BLaER1 treated with 17β-estradiol and CSF1 and Interleukin-3, amounts not matched to agents 10 nM and 100 nM (cell line): ENCODE results near the gene TBX2.

Experiments used
- H3K27ac ChIP-seq, 11 experiments: shearing (Covaris generic); formaldehyde crosslinking; 2 replicates each; pipeline ENCODE4 v1.8.1; 2022
- H3K27me3 ChIP-seq, 11 experiments: shearing (Covaris generic); formaldehyde crosslinking; 2 replicates each; pipeline ENCODE4 v1.8.1; 2022
- H3K36me3 ChIP-seq, 11 experiments: shearing (Covaris generic); formaldehyde crosslinking; 2 replicates each; pipeline ENCODE4 v1.8.1; 2022
- H3K4me1 ChIP-seq, 10 experiments: shearing (Covaris generic); formaldehyde crosslinking; 2 replicates each; pipeline ENCODE4 v1.8.1; 2022
- H3K4me2 ChIP-seq, 11 experiments: shearing (Covaris generic); formaldehyde crosslinking; 2 replicates each; pipeline ENCODE4 v1.8.1; 2022
- H3K4me3 ChIP-seq, 10 experiments: shearing (Covaris generic); formaldehyde crosslinking; 2 replicates each; pipeline ENCODE4 v1.8.1; 2022
- H3K9ac ChIP-seq, 11 experiments: shearing (Covaris generic); formaldehyde crosslinking; 2 replicates each; pipeline ENCODE4 v1.8.1; 2022
- H3K9me3 ChIP-seq, 11 experiments: shearing (Covaris generic); formaldehyde crosslinking; replicated peaks in 1 of 11; 2 replicates each; pipeline ENCODE4 v1.8.1; 2022
- H4K20me1 ChIP-seq, 11 experiments: shearing (Covaris generic); formaldehyde crosslinking; 2 replicates each; pipeline ENCODE4 v1.8.1; 2022
- Cebpa-rat ChIP-seq, 11 experiments: shearing (Covaris generic); IDR thresholded peaks; 2 replicates each; pipeline ENCODE4 v1.8.1; 2022

Gene TBX2

GRCh38 chr17:61360318-61360943 lies 39.2 kb upstream of the TBX2 start:
- no peaks in the 10 kb centered on the region for H3K4me1 ChIP-seq
- no peak overlapping the region for H3K9ac ChIP-seq
- no peaks in the 10 kb centered on the region; a peak in 1 of 22 replicates for H4K20me1 ChIP-seq
- no peak overlapping the region for H3K4me3 ChIP-seq
- H3K27ac ChIP-seq, result no peak overlapping the region
- H3K9me3 ChIP-seq, result no peaks in the 10 kb centered on the region
- no peak overlapping the region for H3K4me2 ChIP-seq
- TF ChIP-seq Cebpa-rat (IDR thresholded peaks at IDR 0.05), result no peak
- no peaks in the 10 kb centered on the region for H3K27me3 ChIP-seq
- no peaks in the 10 kb centered on the region for H3K36me3 ChIP-seq

- Histone ChIP-seq H3K4me3 (no peak overlapping the region), H3K9ac (no peak overlapping the region), H3K4me1 (no peaks in the 10 kb centered on the region), H3K4me2 (no peak overlapping the region), H3K36me3 (no peaks in the 10 kb centered on the region), H3K27me3 (no peaks in the 10 kb centered on the region), H3K9me3 (no peaks in the 10 kb centered on the region), H4K20me1 (no peaks in the 10 kb centered on the region; a peak in 1 of 22 replicates), H3K27ac (no peak overlapping the region)
- TF ChIP-seq Cebpa-rat (IDR thresholded peaks at IDR 0.05), result no peak
Observed at GRCh38 chr17:61361084-61361483, 38.6 kb upstream of the TBX2 start.

- Histone ChIP-seq H3K4me1 (0 out of 20 replicates have a peak, but pooled peaks cover 0 to 3% (median 0%) of the 10 kb centered on the region in 10 experiments), H3K4me3 (no peak overlapping the region), H4K20me1 (no peaks in the 10 kb centered on the region; a peak in 1 of 22 replicates), H3K4me2 (no peak overlapping the region), H3K9me3 (no peaks in the 10 kb centered on the region), H3K36me3 (no peaks in the 10 kb centered on the region), H3K27me3 (no peaks in the 10 kb centered on the region), H3K27ac (no peak overlapping the region), H3K9ac (no peak overlapping the region)
- no peak for TF ChIP-seq Cebpa-rat (IDR thresholded peaks at IDR 0.05)
Observed at GRCh38 chr17:61362396-61362795, 37.2 kb upstream of the TBX2 start.

GRCh38 chr17:61362852-61363600 lies 36.6 kb upstream of the TBX2 start:
- H3K27me3 ChIP-seq, result no peaks in the 10 kb centered on the region
- no peaks in the 10 kb centered on the region; a peak in 1 of 22 replicates for H4K20me1 ChIP-seq
- 0 out of 20 replicates have a peak, but pooled peaks cover 0 to 3% (median 0%) of the 10 kb centered on the region in 10 experiments for H3K4me1 ChIP-seq
- no peaks in the 10 kb centered on the region for H3K36me3 ChIP-seq
- no peak for TF ChIP-seq Cebpa-rat (IDR thresholded peaks at IDR 0.05)
- H3K4me3 ChIP-seq, result no peak overlapping the region
- H3K9me3 ChIP-seq, result no peaks in the 10 kb centered on the region
- no peak overlapping the region for H3K27ac ChIP-seq
- H3K9ac ChIP-seq, result no peak overlapping the region
- H3K4me2 ChIP-seq, result no peak overlapping the region

GRCh38 chr17:61363601-61364462 lies 35.8 kb upstream of the TBX2 start:
- Histone ChIP-seq H4K20me1 (no peaks in the 10 kb centered on the region; a peak in 1 of 22 replicates), H3K9me3 (no peaks in the 10 kb centered on the region), H3K4me2 (no peak overlapping the region), H3K27me3 (no peaks in the 10 kb centered on the region), H3K4me1 (0 out of 20 replicates have a peak, but pooled peaks cover 0 to 3% (median 0%) of the 10 kb centered on the region in 10 experiments), H3K9ac (no peak overlapping the region), H3K36me3 (no peaks in the 10 kb centered on the region), H3K4me3 (no peak overlapping the region), H3K27ac (no peak overlapping the region)
- TF ChIP-seq Cebpa-rat (IDR thresholded peaks at IDR 0.05), result no peak

- Histone ChIP-seq H3K27me3 (no peaks in the 10 kb centered on the region), H4K20me1 (no peaks in the 10 kb centered on the region), H3K27ac (no peak overlapping the region), H3K4me2 (no peak overlapping the region), H3K4me1 (0 out of 20 replicates have a peak, but pooled peaks cover 0 to 3% (median 0%) of the 10 kb centered on the region in 10 experiments), H3K36me3 (no peaks in the 10 kb centered on the region), H3K9me3 (no peaks in the 10 kb centered on the region), H3K9ac (no peak overlapping the region), H3K4me3 (no peak overlapping the region)
- no peak for TF ChIP-seq Cebpa-rat (IDR thresholded peaks at IDR 0.05)
Observed at GRCh38 chr17:61364463-61364846, 35.2 kb upstream of the TBX2 start.

- H3K36me3 ChIP-seq, result no peaks in the 10 kb centered on the region
- no peak overlapping the region for H3K9ac ChIP-seq
- H3K27me3 ChIP-seq, result no peaks in the 10 kb centered on the region
- H3K4me2 ChIP-seq, result no peak overlapping the region
- no peak overlapping the region for H3K4me3 ChIP-seq
- H3K4me1 ChIP-seq, result 0 out of 20 replicates have a peak, but pooled peaks cover 0 to 3% (median 0%) of the 10 kb centered on the region in 10 experiments
- H4K20me1 ChIP-seq, result no peaks in the 10 kb centered on the region
- no peaks in the 10 kb centered on the region for H3K9me3 ChIP-seq
- no peak overlapping the region for H3K27ac ChIP-seq
- no peak for TF ChIP-seq Cebpa-rat (IDR thresholded peaks at IDR 0.05)
Observed at GRCh38 chr17:61366076-61366714, 33.4 kb upstream of the TBX2 start.

- H3K27ac ChIP-seq, result no peak overlapping the region
- no peaks in the 10 kb centered on the region for H3K27me3 ChIP-seq
- H3K9ac ChIP-seq, result no peak overlapping the region
- no peak for TF ChIP-seq Cebpa-rat (IDR thresholded peaks at IDR 0.05)
- peaks cover 0 to 3% (median 0%) of the 10 kb centered on the region in 11 experiments; a peak in 1 of 22 replicates for H4K20me1 ChIP-seq
- H3K9me3 ChIP-seq, result no peaks in the 10 kb centered on the region
- 0 out of 20 replicates have a peak, but pooled peaks cover 0 to 3% (median 0%) of the 10 kb centered on the region in 10 experiments for H3K4me1 ChIP-seq
- H3K4me2 ChIP-seq, result no peak overlapping the region
- H3K36me3 ChIP-seq, result no peaks in the 10 kb centered on the region
- H3K4me3 ChIP-seq, result no peak overlapping the region
Observed at GRCh38 chr17:61366715-61367413, 32.8 kb upstream of the TBX2 start.
